ENCODE results near the gene RDH16. TPM values are rescaled to one million over a fixed set of nuclear protein-coding genes. Genes with fewer than 3 reads are reported as not detected.

The RDH16 gene, protein sequence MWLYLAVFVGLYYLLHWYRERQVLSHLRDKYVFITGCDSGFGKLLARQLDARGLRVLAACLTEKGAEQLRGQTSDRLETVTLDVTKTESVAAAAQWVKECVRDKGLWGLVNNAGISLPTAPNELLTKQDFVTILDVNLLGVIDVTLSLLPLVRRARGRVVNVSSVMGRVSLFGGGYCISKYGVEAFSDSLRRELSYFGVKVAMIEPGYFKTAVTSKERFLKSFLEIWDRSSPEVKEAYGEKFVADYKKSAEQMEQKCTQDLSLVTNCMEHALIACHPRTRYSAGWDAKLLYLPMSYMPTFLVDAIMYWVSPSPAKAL
- 0.11 to 0.24 TPM (median 0.14 TPM) in 4 of 5 replicates, not detected in the other for total RNA-seq (2022; extraction: Qiagen RNA extraction; ENCODE audit: low read depth)

DNA sequence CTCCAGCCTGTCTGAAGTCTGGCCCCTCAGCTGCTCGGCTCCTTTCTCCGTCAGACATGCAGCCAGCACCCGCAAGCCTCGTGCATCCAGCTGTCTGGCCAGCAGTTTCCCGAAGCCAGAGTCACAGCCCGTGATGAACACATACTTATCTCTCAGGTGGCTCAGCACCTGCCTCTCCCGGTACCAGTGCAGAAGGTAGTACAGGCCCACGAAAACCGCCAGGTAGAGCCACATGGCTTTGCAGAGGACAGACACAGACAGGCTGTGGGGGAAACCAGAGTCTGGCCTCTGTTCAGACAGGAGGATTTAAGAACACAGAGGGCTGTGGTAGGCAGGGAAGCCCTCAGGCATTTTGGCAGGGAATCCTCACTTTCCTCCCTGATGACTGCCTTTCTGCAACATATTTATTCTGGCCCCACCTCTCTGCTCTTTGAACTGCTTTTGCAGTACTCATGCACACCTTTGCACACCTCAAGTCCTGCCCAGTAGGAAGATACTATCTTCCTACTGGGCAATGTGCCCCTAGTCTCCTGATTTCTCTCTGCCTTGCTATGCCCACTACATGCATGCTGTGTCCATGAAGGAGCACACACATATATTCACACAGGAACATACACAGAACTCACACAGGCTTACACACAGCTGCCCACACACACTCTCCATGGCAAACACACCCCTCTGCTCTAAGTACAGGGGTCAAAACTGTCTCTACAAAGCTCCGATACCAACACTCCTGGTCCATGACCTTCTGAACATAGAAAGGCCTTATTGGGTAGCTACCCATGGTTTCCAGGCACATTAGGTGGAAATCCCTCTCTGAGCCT, at the start of gene RDH16:
Gene RDH16 (minus strand): TSS at position 380 of the 824 bp plus-strand sequence. CDS start 146 bp downstream, at position 234.

DNA sequence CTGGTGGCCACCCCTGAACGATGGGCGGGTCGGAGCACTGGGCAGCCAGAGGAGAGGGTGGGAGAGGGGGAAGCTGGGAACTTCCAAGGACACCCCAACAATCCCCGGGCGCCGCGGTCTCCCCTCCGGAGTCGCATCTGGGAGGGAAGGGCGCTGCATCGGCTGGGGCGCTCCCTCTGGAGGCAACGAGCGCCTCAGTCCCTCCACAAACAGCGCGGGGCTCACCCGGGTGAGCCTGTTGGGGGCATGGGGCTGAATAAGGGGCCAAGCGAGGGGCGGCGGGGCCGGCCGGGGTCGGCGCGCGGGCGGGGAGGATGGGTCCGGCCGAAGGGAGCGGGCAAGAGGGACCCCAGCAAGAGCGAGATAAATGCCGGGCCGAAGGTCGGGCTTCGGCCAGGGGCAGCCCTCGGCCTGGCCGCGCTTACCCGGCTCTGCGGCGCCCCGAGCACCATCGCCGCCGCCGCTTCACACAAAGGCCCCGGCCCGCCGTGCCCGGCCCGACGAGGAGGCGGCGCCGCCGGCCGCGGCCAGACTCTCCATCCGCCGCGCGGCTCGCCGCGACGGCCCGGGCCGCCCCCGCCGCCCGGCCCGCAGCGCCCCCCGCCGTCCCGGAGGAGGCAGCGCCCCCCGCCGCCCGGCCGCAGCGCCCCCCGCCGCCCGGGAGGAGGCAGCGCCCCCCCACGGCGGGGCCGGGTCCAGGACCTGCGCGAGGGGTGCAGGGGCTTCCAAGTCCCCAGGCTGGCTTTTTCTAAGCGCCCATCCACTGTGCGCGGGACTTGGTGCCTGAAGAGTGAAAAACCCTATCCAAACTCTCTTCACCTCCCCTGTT, 48.8 kb upstream of the RDH16 start, which contains the start of gene ZBTB39:
Gene ZBTB39 (minus strand): TSS at position 567 of the 829 bp plus-strand sequence. CDS start 1,629 bp downstream, outside the sequence.

DNA sequence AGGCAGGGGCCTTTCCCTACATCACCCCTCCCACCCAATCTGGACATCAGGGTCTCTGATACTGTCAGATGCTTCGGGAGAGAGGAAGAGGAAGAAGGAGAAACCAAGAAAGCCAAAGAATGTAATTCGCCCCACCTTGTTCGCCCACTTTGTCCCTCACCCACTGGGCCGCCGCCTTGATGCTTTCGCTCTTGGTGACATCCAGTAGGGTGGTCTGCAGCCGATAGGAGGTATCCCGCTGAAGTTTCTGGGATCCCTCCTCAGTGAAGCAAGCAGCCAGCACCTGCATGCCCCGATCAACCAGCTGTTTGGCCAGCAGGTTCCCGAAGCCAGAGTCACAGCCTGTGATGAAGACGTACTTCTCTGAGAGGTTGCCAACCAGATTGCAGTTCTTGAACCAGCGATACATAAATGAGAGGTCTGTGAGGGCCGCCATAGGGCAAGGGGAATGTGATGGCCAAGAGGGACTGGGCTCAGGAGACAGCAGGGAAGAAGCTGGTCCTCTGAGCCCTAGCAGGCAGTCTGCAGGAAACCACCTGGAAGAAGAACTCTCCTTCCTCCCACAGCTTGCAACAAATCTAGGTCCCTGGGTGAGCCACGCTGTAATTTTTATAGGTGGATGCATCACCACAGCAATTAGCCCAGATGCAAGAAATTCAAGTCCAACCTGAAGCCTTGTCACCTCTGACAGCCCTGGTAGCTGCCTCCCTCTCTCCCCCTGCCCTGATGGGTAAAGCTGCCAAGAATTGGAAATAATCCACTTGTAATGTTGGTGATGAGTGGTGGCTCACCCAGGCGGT, 23.4 kb downstream of the RDH16 start, which contains the start of gene SDR9C7:
Gene SDR9C7 (minus strand): TSS at position 583 of the 800 bp plus-strand sequence. CDS start 147 bp downstream, at position 436.

Other genes with a start within 250 kb of the RDH16 start
- gene NACA, start 232.3 kb downstream of the RDH16 start, total RNA-seq (2022; extraction: Qiagen RNA extraction; ENCODE audit: low read depth) = 1,425 to 2,175 TPM (median 1,541 TPM) in 5 replicates
- gene PRIM1, start 205.3 kb downstream of the RDH16 start, total RNA-seq (2022; extraction: Qiagen RNA extraction; ENCODE audit: low read depth) = 24.7 to 30.5 TPM (median 25.0 TPM) in 5 replicates
- gene HSD17B6, start 194.3 kb downstream of the RDH16 start, total RNA-seq (2022; extraction: Qiagen RNA extraction; ENCODE audit: low read depth) = 0.92 to 1.7 TPM (median 1.0 TPM) in 5 replicates
- not detected in 5 replicates for gene SDR9C7, start 23.2 kb downstream of the RDH16 start, total RNA-seq (2022; extraction: Qiagen RNA extraction; ENCODE audit: low read depth)
- gene ZBTB39, start 48.9 kb upstream of the RDH16 start, total RNA-seq (2022; extraction: Qiagen RNA extraction; ENCODE audit: low read depth) = 4.2 to 6.6 TPM (median 5.5 TPM) in 5 replicates
- gene TAC3, start 58.9 kb upstream of the RDH16 start, total RNA-seq (2022; extraction: Qiagen RNA extraction; ENCODE audit: low read depth) = 0.39 TPM in 1 of 5 replicates, not detected in the others
- gene MYO1A, start 92.5 kb upstream of the RDH16 start, total RNA-seq (2022; extraction: Qiagen RNA extraction; ENCODE audit: low read depth) = 0.16 to 0.68 TPM (median 0.55 TPM) in 5 replicates
- 11.8 to 18.5 TPM (median 15.2 TPM) in 5 replicates for gene NEMP1, start 121.2 kb upstream of the RDH16 start, total RNA-seq (2022; extraction: Qiagen RNA extraction; ENCODE audit: low read depth)
- 12.9 to 18.3 TPM (median 16.7 TPM) in 5 replicates for gene NAB2, start 131.5 kb upstream of the RDH16 start, total RNA-seq (2022; extraction: Qiagen RNA extraction; ENCODE audit: low read depth)
- 35.4 to 53.5 TPM (median 50.3 TPM) in 5 replicates for gene STAT6, start 153.8 kb upstream of the RDH16 start, total RNA-seq (2022; extraction: Qiagen RNA extraction; ENCODE audit: low read depth)
- gene LRP1, start 170.9 kb upstream of the RDH16 start, total RNA-seq (2022; extraction: Qiagen RNA extraction; ENCODE audit: low read depth) = 11.1 to 24.4 TPM (median 17.6 TPM) in 5 replicates
- not detected in 5 replicates for gene LRP1-AS, start 190.0 kb upstream of the RDH16 start, total RNA-seq (2022; extraction: Qiagen RNA extraction; ENCODE audit: low read depth)

Data from A549 treated with ZK216348 at 1 μM for 4 hours (cell line).